HG02759 (cell line): ENCODE data around the gene FBXW7.

Experiments used
- ATAC-seq: cut with Tn5 transposase; IDR thresholded peaks from one replicate; pipeline ENCODE4 v1.9.1; 2021; ENCODE audit warnings: mild to moderate bottlenecking, moderate library complexity; ENCODE audit not compliant: unreplicated experiment

FBXW7 gene, protein sequence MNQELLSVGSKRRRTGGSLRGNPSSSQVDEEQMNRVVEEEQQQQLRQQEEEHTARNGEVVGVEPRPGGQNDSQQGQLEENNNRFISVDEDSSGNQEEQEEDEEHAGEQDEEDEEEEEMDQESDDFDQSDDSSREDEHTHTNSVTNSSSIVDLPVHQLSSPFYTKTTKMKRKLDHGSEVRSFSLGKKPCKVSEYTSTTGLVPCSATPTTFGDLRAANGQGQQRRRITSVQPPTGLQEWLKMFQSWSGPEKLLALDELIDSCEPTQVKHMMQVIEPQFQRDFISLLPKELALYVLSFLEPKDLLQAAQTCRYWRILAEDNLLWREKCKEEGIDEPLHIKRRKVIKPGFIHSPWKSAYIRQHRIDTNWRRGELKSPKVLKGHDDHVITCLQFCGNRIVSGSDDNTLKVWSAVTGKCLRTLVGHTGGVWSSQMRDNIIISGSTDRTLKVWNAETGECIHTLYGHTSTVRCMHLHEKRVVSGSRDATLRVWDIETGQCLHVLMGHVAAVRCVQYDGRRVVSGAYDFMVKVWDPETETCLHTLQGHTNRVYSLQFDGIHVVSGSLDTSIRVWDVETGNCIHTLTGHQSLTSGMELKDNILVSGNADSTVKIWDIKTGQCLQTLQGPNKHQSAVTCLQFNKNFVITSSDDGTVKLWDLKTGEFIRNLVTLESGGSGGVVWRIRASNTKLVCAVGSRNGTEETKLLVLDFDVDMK

DNA sequence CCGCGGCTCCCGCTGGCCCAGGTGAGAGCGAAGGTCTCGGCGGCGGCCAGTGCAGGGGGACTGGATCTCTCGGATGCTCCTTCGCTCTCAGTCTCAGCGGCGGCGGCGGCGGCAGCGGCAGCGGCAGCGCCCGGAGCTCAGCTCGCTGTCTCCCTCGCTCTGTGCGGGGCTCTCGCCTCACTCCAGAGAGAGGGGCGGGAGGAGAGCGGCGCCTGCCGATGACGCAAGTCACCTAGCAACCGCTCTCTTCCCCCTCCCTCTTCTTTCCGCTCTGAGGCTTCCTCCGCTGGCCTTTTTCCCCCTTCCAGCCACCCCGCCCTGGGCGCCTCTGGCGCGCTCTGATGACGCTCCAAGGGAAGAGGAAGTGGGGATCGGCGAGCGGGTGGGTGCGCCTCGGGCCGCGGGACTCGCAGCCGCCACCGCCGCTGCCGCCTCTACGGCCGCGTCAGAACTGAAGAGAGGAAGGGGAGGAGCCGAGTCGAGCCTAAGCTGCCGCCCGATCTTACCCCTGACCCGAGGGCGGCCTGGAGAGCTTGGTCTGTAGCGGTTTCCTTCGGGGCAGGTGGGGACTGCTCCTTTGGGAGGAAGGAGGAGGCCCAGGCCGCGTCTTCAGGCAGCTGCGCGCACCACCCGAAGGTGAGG lies at the start of gene FBXW7:
Gene FBXW7 (minus strand): TSS at position 190 of the 642 bp plus-strand sequence. CDS start 124,289 bp downstream, outside the sequence.
- peak; percentile 86 for ATAC-seq

DNA sequence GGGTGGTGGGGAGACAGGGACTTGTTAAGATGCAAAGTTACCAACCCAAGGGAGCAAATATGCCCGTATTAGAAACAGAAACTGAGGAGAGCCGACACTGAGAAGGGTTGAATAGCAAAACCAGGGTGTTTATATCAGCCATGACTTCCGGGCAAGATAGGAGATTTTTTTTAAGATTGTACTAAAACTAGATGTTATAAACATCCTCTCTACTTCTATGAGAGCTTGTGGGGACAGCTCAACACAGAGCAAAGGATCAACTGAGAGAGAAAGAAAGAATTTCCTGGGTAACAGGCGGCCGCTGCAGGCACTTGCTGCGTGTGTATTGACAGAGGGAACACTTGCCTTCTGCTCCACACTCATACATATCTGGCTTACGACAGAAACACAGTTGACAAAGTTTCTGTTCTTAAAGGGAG lies 49.1 kb upstream of the FBXW7 start:
- peak; percentile 52 for ATAC-seq

DNA sequence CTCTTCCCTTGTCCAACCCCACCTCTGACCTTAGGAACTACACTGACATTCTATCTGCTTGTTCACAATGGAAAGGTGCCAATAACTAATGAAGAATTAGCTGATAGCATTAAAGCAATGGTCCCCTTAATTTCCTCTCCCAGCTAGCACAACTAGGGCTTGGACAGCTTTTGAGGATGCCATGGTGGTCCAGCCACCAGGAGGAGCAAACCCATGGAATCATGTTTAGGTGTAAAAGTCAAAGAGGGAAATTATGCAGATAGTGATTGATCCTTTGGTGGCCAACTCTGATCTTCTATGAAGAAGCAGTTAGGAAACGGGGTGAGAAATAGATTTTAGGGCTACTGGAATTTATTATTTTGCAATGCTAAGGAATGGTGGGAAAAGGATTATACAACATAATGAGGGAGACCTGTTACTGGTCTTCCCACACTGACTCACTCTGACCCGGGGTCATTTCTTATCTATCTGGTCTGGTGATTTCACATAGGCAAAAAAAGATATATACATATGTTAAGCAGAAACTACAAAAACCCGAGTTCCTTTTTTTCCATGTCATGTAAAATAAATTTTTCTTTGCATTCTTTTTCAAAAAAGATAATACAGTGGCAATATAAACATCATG lies 45.8 kb upstream of the FBXW7 start:
- ATAC-seq, result no peak

DNA sequence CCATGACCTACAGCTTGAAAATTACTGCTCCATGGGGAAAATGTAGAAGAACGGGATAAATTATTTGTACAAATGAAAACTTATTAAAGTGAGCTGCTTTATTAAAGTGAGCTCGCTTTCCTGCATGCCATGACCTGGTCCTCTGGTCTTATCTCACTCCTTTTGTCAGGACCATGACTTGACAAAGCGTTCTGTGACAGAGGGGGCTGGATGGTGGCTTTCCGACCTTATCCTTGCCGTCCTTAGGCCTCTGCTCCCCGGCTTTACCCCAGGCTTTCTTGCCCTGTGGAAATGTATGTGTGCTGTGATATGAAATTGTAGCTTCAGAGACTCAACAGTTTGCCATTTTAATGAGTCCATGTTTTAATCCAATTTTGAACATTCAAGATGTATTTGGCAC lies 44.0 kb upstream of the FBXW7 start:
- no peak for ATAC-seq

DNA sequence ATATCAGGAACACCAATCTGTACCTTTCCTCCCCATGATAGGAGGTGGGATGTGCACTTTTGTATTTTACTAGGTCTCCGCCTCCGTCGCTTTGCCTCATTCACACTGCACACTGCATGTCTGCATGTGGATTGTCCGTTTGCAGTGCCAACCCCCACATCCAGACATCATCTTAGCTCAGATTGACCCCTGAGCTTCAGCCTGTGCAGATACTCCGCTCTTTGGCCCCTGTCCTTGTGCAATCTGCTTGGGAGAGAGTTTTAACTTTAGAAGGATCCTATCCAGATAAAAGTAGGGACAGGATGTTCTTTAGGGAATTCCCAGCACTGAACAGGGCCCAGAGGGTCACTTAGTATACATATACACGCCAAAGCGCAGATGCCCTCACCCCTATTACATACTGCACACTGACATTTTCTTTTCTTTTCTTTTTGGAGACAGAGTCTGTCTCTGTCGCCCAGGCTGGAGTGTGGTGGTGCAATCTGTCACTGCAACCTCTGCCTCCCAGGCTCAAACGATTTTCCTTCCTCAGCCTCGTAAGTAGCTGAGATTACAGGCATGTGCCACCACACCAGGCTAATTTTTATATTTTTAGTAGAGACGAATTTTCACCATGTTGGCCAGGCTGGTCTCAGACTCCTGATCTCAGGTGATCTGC lies 43.3 kb upstream of the FBXW7 start:
- ATAC-seq, result no peak

DNA sequence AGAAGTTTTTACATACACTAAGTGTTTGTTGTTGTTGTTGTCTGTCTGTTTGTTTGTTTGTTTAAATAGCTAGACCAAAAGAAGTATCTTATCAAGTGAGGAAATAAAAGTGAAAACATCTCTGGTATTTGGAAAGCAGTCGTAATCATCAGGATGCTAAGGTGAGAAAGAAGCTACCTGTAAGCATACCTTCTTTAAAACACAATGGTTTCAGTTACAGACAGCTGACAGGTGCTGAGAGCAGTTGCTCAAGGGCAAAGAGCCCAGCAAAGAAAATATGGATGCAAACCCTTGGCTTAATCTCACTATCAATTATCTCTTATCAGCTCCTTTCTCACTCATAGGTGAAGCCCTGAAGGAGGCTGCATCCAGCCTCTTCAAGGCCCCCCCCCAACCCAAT lies 42.8 kb upstream of the FBXW7 start:
- ATAC-seq, result no peak

DNA sequence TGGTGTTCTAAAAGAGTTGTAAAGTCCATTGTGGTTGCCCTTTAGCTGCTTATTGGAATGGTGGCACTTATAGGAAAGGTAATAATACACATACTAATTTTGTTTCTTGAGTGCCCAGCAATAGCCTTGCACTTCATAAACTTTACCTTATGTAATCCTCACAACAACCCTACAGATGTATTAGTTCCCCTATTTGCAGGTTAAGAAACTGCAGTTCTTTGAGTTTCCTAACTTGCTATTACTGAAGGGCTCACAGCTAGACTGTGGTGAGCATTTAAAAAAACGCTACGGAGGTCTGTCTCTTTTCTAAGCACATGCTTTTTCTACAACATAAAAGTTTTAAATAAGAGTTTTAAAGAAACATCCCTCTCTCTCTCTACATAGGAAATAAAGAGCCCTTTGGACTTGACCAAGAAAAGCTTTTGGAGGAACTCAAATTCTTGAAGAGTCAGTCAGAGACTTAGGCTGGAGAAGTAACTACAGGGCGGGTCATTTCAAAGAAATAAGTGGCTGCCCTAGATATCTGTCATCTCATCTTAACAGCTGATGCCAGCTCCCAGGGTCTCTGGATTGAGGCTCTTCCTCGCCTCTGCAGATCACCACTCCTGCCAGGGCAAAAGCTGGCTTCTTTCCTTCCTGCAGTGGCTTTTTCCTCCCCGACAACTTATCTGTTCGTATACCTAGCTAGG lies 42.0 kb upstream of the FBXW7 start:
- no peak for ATAC-seq

DNA sequence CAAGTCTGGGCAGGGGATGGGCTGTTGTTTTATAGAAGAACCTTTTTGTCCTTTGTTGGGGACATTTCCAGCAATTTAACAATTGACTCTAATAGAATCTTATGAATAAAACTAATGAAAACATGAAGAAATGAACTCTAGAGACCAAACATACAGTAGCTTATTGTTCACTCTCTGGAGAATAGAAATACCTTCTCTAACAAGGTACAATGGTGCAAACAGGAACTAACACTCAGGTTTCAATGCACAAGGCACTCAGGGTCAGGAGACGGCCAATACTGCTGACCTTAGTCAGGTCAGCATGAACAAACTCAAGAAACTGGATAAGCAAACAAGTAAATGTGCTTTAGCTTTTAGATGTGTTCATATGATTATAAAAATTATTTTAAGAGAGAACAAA lies 39.6 kb upstream of the FBXW7 start:
- ATAC-seq, result no peak

DNA sequence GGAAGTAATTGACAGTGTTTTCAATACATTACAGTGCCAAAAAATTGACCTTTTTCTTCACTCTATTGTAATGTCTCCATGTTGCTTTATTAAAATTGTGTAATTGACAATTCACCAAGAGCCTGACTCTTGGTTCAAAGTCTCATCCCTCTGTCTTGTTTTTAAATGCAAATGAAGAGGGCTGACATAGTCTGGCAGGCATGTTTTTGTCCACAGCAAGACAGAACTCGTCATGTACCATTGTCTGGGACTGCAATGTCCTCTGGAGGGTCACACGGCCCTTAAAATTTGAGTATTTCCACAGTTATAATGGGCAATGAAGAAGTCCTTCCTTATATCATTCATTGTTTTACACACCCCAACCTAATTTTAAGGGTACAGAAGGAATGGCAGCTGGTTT lies 38.0 kb upstream of the FBXW7 start:
- no peak for ATAC-seq

DNA sequence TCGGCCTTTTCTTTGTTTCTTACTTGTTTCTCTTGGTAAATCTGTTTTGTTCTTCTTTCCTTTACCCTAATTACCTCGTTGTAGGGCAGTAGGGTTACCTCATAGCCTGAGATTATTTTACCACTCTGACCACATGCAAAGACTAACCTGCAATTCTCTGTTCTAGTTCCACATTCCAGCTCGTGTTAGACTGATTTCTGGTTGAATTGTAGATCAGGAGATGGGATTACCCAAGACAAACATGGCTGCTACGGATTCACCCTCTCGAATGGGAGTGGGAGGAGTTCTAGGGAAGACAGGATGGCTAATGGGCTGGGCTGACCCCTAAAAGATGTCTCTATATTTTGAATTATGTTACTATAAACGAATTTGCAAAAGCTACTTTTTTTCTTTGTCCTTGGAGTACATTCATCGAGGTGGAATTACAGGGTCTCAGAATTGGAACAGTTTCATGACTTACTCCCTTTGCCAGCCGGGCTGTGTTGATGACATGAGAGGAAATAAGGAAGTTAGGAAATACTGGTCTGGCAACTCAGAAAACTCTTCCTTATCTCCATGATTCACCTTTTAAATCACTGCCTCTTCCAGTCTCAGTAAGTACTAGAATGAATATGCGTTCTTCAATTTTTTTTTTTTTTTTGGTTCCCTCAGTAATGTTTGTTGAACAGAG lies 36.7 kb upstream of the FBXW7 start:
- ATAC-seq, result no peak

DNA sequence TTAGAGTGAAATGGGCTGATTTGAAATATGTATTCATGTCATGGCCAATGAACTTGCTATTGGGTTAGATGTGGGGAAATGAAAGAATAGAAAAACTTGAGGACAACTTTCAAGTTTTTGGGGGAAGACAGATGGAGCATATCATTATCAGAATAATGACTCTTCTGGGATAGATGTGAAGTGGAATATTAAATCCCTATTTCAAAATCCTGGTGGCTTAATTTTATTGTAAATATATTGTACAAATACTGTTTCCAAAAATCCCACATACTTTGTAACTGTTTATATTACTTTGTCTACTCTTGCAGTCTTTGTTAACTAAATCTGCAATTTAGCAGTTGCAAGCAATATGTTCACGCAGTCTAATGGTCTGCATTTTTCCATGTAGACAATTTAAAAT lies 35.9 kb upstream of the FBXW7 start:
- ATAC-seq, result no peak

DNA sequence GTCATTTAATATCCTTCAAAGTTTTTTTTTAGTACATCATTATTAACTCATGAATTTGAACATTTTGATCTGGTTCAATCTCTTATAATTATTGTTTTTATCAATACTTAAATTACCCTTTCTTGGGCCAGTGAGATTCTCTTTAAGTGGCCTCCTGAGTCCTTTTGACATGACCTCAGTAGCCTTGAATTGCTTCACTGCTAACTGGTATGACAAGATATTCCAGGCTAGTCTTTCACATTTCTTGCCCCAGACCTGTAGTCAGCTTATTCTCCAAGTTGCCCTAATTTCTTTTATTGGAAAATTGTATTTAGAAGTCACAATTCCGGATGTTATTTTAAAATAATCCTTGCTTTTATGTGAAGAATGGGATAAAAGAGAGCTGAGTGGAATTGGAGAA lies 35.4 kb upstream of the FBXW7 start:
- ATAC-seq, result no peak

DNA sequence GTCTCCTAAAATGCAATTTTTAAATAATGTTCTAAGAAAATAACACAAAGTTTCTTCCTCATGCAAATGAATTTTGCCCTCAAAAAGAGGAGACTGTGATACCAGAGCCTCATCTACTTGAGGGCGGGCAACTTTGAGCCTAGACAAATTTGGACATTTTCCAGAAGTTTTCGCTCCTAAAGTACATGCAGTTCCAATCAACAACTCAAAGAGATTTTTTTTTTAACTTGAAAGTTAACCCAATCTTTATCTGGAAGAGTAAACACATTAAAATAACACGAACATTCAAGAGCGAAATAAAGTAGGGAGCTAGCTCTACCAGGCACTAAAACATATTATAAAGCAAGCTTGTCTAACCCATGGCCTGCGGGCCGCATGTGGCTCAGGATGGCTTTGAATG lies 29.4 kb upstream of the FBXW7 start:
- ATAC-seq, result no peak

DNA sequence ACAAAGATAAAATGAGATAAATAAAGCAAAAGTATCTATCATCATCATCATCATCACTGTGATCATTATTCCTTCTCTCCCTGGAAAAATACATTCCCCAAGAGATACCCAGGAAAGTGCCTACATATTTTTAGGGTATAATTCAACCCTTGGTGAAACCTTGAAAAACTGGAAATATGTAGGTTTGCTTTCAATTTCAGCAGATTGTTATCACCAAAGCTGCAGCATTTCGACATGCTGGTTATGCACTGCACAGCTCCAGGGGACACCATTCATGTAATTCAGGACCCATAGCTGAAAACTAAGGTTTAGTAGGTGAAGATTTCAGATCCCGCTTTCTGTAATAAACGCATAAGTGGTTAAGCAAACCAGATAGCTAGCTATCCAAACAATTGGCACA lies 28.4 kb upstream of the FBXW7 start:
- ATAC-seq, result no peak

DNA sequence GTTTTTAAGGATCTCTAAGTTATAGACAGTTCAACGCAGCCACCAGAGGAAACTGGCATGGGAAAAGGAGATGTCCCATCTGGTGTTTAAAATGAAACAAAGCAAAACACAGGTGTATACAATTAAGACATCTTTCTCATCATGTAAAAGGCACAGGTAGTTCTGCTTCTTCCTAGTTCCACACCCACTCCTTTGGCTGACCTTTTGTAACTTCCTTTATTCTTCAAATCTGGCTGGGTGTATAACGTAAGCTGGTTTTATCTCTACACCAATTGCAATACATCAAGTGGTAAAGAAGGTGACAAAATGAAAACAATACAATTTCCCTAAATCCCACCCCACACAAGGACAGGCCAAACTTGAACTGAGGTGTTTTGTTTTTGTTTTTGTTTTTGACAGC lies 27.3 kb upstream of the FBXW7 start:
- no peak for ATAC-seq

DNA sequence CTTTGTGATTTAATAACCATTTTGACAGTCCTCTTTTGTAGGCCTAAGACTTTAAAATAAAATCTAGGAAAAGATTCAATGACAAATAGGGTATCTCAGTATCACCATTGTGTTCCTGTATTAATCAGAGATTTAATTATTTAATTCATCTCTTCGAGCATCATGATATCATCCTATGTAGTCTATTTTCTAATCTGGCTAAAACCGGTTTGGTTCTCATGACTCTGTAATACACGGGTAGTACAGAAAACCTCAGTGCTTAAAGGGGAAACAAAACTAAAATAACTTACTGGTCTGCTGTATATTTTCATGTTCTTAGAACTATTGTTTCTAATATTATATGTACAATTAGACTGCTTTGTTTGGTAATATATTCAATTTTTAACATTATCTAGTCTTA lies 23.7 kb upstream of the FBXW7 start:
- no peak for ATAC-seq

DNA sequence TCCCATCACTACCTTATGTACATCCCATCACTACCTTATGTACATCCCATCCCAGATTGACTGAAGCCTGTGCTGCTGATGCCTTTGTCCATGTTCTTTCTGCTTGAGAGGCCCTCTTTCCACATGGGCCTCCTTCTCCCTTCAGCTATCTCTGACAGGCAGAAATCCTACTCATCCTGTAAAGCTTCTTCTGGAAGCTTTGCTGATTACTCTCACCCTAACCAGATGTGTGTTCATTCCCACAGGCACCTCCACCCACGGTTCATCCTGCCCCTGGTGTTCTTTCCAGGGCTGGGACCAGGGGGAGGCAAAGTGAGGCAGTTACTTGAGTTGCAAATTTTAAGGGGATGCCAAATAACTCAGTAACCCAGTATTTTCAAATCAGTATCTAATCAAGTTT lies 22.5 kb upstream of the FBXW7 start:
- ATAC-seq, result no peak

DNA sequence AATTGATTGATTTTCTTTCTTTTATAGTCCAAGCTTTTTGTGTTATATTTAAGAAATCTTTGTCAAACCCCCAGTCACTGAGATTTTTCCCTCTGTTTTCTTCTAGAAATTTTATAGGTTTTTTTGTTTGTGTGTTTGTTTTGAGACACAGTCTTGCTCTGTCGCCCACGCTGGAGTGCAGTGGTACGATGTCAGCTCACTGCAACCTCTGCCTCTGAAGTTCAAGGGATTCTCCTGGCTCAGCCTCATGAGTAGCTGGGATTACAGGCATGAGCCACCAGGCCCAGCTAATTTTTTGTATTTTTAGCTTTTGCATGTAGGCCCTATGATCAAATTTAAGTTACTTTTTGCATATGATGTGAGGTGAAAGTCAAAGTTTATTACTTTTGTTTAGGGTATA lies 20.9 kb upstream of the FBXW7 start:
- ATAC-seq, result no peak

DNA sequence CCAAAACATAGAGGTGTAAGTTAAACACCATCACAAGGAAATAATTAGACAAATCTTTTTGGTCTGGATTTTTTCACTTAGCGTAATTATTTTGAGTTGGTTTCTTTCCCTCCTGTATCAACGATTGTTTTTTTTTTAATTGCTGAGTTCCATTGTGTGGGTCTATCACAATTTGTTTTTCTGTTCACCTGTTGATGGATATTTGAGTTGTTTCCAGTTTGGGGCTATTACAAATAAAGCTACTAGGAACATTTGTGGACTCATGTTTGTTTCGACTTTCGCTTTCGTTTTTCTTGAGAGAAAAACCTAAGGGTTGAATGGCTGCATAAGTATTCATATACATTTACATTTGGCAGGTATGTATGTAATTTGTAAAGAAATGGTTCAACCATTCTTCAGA lies 20.4 kb upstream of the FBXW7 start:
- no peak for ATAC-seq

DNA sequence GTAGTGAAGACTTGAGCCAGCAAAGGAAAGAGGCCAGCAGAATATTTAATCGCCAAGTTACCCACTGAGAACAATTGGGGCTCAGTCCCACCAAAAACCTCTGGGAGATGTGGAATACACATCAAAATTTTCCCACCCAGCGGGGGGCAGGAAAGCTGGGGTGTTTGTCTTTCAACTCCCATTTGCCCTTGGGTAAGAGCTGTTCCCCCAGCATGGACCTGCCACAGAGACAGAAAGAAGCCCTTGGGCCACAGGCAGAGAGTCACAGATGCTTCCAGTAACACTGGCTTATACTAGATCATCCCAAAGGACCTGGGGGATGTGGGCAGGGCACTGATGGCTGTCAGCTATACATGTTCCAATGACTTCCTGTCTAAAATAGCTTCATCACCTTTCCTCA lies 18.9 kb upstream of the FBXW7 start:
- ATAC-seq, result no peak
